AG09309 (cell line): ENCODE measurements around the gene EIF5.

Experiments
- DNase-seq: peaks from one replicate; pipeline ENCODE4 v3.0.0-alpha.2; 2010; ENCODE audit warnings: low read depth
- H3K4me3 ChIP-seq: 2 replicates; pipeline ENCODE4 v1.5.1; 2011; ENCODE audit warnings: mild to moderate bottlenecking, low read depth, low read length, moderate library complexity; ENCODE audit not compliant: control insufficient read depth
- CTCF ChIP-seq: IDR thresholded peaks from 2 replicates; pipeline ENCODE4 v1.5.1; 2011; ENCODE audit warnings: mild to moderate bottlenecking, low read depth, low read length, inconsistent platforms; ENCODE audit not compliant: insufficient read depth, control insufficient read depth; ENCODE audit errors: missing control alignments

EIF5 gene

GRCh38 chr14:103290056-103290455 is 44.0 kb upstream of the EIF5 start:
- no peak for DNase-seq
- H3K4me3 ChIP-seq: no peak overlapping the region
- no peak for TF ChIP-seq CTCF

- DNase-seq: no peak
- H3K4me3 ChIP-seq: no peak overlapping the region
- TF ChIP-seq CTCF: no peak
Measured at GRCh38 chr14:103290494-103290893, 43.5 kb upstream of the EIF5 start.

GRCh38 chr14:103290961-103291360 is 43.1 kb upstream of the EIF5 start:
- H3K4me3 ChIP-seq: no peak overlapping the region
- DNase-seq: no peak
- no peak for TF ChIP-seq CTCF

GRCh38 chr14:103292426-103293374 is 41.3 kb upstream of the EIF5 start:
- peak; percentile 98 for TF ChIP-seq CTCF
- H3K4me3 ChIP-seq: no peak overlapping the region
- no peak for DNase-seq

GRCh38 chr14:103293465-103293864 is 40.6 kb upstream of the EIF5 start:
- no peak overlapping the region for H3K4me3 ChIP-seq
- no peak for DNase-seq
- TF ChIP-seq CTCF: no peak

- no peak overlapping the region for H3K4me3 ChIP-seq
- no peak for DNase-seq
- no peak for TF ChIP-seq CTCF
Measured at GRCh38 chr14:103294091-103294490, 39.9 kb upstream of the EIF5 start.
